Activated naive CD4-positive, alpha-beta T cell treated with anti-CD3 and anti-CD28 coated beads, Interleukin-2, amount 50 U/mL, for 16 hours (primary cell): ENCODE data around the gene CERKL.

Experiments used
- DNase-seq: peaks from one replicate; pipeline ENCODE4 v3.0.0-alpha.2; 2020

Gene CERKL

GRCh38 chr2:181573140-181573736, 83.7 kb downstream of the CERKL start:
- no peak for DNase-seq

- no peak for DNase-seq
Observed at GRCh38 chr2:181570833-181571661, 85.9 kb downstream of the CERKL start.

- DNase-seq = no peak
Observed at GRCh38 chr2:181570059-181570458, 86.8 kb downstream of the CERKL start.

GRCh38 chr2:181566334-181567032, 90.4 kb downstream of the CERKL start:
- DNase-seq = no peak

GRCh38 chr2:181563101-181563692, 93.7 kb downstream of the CERKL start:
- DNase-seq = no peak

- no peak for DNase-seq
Observed at GRCh38 chr2:181558371-181558770, 98.5 kb downstream of the CERKL start.

- no peak for DNase-seq
Observed at GRCh38 chr2:181554061-181554830, 102.7 kb downstream of the CERKL start.

- DNase-seq = no peak
Observed at GRCh38 chr2:181553244-181553643, 103.7 kb downstream of the CERKL start.

GRCh38 chr2:181552808-181553207, 104.1 kb downstream of the CERKL start:
- DNase-seq = no peak

GRCh38 chr2:181546086-181546485, 110.8 kb downstream of the CERKL start:
- no peak for DNase-seq

- DNase-seq = no peak
Observed at GRCh38 chr2:181542170-181542569, 114.7 kb downstream of the CERKL start.

GRCh38 chr2:181540421-181540820, 116.5 kb downstream of the CERKL start:
- DNase-seq = no peak

GRCh38 chr2:181536730-181537129, 120.2 kb downstream of the CERKL start:
- no peak for DNase-seq

- no peak for DNase-seq
Observed at GRCh38 chr2:181528441-181528840, 128.5 kb downstream of the CERKL start.

GRCh38 chr2:181527058-181527457, 129.8 kb downstream of the CERKL start:
- no peak for DNase-seq

- no peak for DNase-seq
Observed at GRCh38 chr2:181526014-181526413, 130.9 kb downstream of the CERKL start.

GRCh38 chr2:181523756-181524155, 133.1 kb downstream of the CERKL start:
- DNase-seq = no peak

- DNase-seq = no peak
Observed at GRCh38 chr2:181520253-181520652, 136.7 kb downstream of the CERKL start.

GRCh38 chr2:181517685-181518301, 139.1 kb downstream of the CERKL start:
- DNase-seq = no peak

GRCh38 chr2:181516992-181517391, 139.9 kb downstream of the CERKL start:
- no peak for DNase-seq

GRCh38 chr2:181515719-181516118, 141.2 kb downstream of the CERKL start:
- DNase-seq = no peak

- no peak for DNase-seq
Observed at GRCh38 chr2:181500201-181500600, 156.7 kb downstream of the CERKL start.
